CD14-positive monocyte (primary cell): ENCODE results near the gene PLS3. TPM values are rescaled to one million over a fixed set of nuclear protein-coding genes. Genes with fewer than 3 reads are reported as not detected.

ENCODE experiments used
- DNase-seq, 3 donors: peaks; one replicate each; pipeline ENCODE4 v3.0.0-alpha.2; 2011 to 2022
- H2AFZ ChIP-seq: 2 replicates; pipeline ENCODE4 v1.6.0; 2012; ENCODE audit warnings: mild to moderate bottlenecking, low read depth, low read length, inconsistent platforms; ENCODE audit not compliant: insufficient read depth, poor library complexity, severe bottlenecking
- H3K27ac ChIP-seq, 2 donors: 1 replicate in 1 of 2; 2 replicates in 1 of 2; pipeline ENCODE4 v1.5.1; 2012 to 2013; ENCODE audit warnings: low read length in 2 of 2, control low read depth in 1 of 2, inconsistent platforms in 1 of 2, low read depth in 1 of 2, mild to moderate bottlenecking in 1 of 2
- H3K27me3 ChIP-seq, 2 donors: one replicate each; pipeline versions ENCODE4 v1.6.0 to v1.6.1; 2011 to 2013; ENCODE audit warnings: low read length in 2 of 2; ENCODE audit not compliant: control insufficient read depth in 2 of 2, insufficient read depth in 2 of 2
- H3K36me3 ChIP-seq, 2 donors: replicated peaks in 1 of 2; 1 replicate in 1 of 2; 2 replicates in 1 of 2; pipeline versions ENCODE4 v1.5.1 to v1.6.1; 2012 to 2013; ENCODE audit warnings: low read length in 2 of 2, control low read depth in 1 of 2, inconsistent platforms in 1 of 2, mild to moderate bottlenecking in 1 of 2; ENCODE audit not compliant: insufficient read depth in 2 of 2, control insufficient read depth in 1 of 2
- H3K4me1 ChIP-seq, 2 donors: 1 replicate in 1 of 2; 2 replicates in 1 of 2; pipeline versions ENCODE4 v1.5.1 to v1.6.1; 2012 to 2013; ENCODE audit warnings: low read length in 2 of 2, control low read depth in 1 of 2, inconsistent platforms in 1 of 2, mild to moderate bottlenecking in 1 of 2, moderate library complexity in 1 of 2; ENCODE audit not compliant: insufficient read depth in 2 of 2, control insufficient read depth in 1 of 2
- H3K4me2 ChIP-seq: replicated peaks from 2 replicates; pipeline ENCODE3; 2012; ENCODE audit warnings: low read length, moderate library complexity, mild to moderate bottlenecking; ENCODE audit not compliant: poor library complexity, severe bottlenecking; ENCODE audit errors: extremely low read depth
- H3K4me3 ChIP-seq, 3 experiments: fragments of 200-600 bp in 1 of 3; sonication (generic) in 1 of 3; replicated peaks in 1 of 3; 1 replicate in 2 of 3; 2 replicates in 1 of 3; pipeline ENCODE4 v1.5.1; 2011 to 2013; ENCODE audit warnings: low read length in 3 of 3, mild to moderate bottlenecking in 3 of 3, control low read depth in 2 of 3, low read depth in 2 of 3, inconsistent platforms in 1 of 3, moderate library complexity in 1 of 3
- H3K79me2 ChIP-seq: 2 replicates; pipeline ENCODE4 v1.6.0; 2012; ENCODE audit warnings: mild to moderate bottlenecking, control low read depth, inconsistent platforms, low read length, moderate library complexity; ENCODE audit not compliant: insufficient read depth
- H3K9ac ChIP-seq: 2 replicates; pipeline ENCODE4 v1.6.0; 2017; ENCODE audit warnings: low read length, mild to moderate bottlenecking; ENCODE audit not compliant: insufficient read depth, poor library complexity, severe bottlenecking
- H3K9me3 ChIP-seq, 2 donors: replicated peaks in 1 of 2; 1 replicate in 1 of 2; 2 replicates in 1 of 2; pipeline versions ENCODE4 v1.5.1 to v1.6.1; 2012 to 2013; ENCODE audit warnings: low read length in 2 of 2, control low read depth in 1 of 2; ENCODE audit not compliant: control insufficient read depth in 1 of 2, insufficient read depth in 1 of 2
- H4K20me1 ChIP-seq: 2 replicates; pipeline ENCODE4 v1.6.0; 2012; ENCODE audit warnings: mild to moderate bottlenecking, low read length, control low read depth, moderate library complexity; ENCODE audit not compliant: insufficient read depth
- H3K27ac Mint-ChIP-seq, 7 donors: one replicate each; pipeline ENCODE4 v1.8.0; 2020; ENCODE audit warnings: mild to moderate bottlenecking in 7 of 7, mixed read lengths in 7 of 7, moderate library complexity in 6 of 7, inconsistent platforms in 2 of 7
- H3K27me3 Mint-ChIP-seq, 3 donors: one replicate each; pipeline ENCODE4 v1.8.0; 2021 to 2022; ENCODE audit warnings: low read depth in 3 of 3, mild to moderate bottlenecking in 3 of 3, mixed read lengths in 3 of 3, moderate library complexity in 3 of 3, inconsistent platforms in 1 of 3
- H3K36me3 Mint-ChIP-seq, 2 donors: one replicate each; pipeline ENCODE4 v1.8.0; 2020; ENCODE audit warnings: mixed read lengths in 2 of 2, inconsistent platforms in 1 of 2, mild to moderate bottlenecking in 1 of 2
- H3K4me1 Mint-ChIP-seq: one replicate; pipeline ENCODE4 v1.8.0; 2020; ENCODE audit warnings: mild to moderate bottlenecking, mixed read lengths
- H3K4me3 Mint-ChIP-seq, 2 donors: one replicate each; pipeline ENCODE4 v1.8.0; 2020; ENCODE audit warnings: mild to moderate bottlenecking in 2 of 2, mixed read lengths in 2 of 2, moderate library complexity in 1 of 2
- H3K9me3 Mint-ChIP-seq, 7 donors: one replicate each; pipeline ENCODE4 v1.8.0; 2020 to 2022; ENCODE audit warnings: mixed read lengths in 7 of 7, mild to moderate bottlenecking in 6 of 7, moderate library complexity in 6 of 7, inconsistent platforms in 2 of 7
- WGBS: methylation state at CpG from one replicate; pipeline ENCODE4 v1.1.5; 2013; ENCODE audit warnings: missing lambda C conversion rate; ENCODE audit not compliant: insufficient coverage; 5-methylcytosine and 5-hydroxymethylcytosine counted together
- intact Hi-C, 2 donors: fragments of 100-400 bp; cut with micrococcal nuclease; formaldehyde crosslinking; loops; one replicate each; pipeline versions ENCODE4 v1.15.0 to v1.15.1; 2023
- polyA plus RNA-seq, 3 donors: library from polyadenylated mRNA; depleted of rRNA in 1 of 3; unstranded in 2 of 3; stranded (reverse) in 1 of 3; fragments of 300-500 nt in 2 of 3; fragments of >200 nt in 1 of 3; fragmentation: Illumina TruSeq in 2 of 3; gene quantifications; 1 replicate in 2 of 3; 2 replicates in 1 of 3; pipeline ENCODE4 v1.2.3, GENCODE V29; 2012 to 2021
- TF ChIP-seq, protein P1 (sequence below): fragments of 200-600 bp; IDR thresholded peaks from one replicate; pipeline ENCODE4 v1.8.0; 2022; ENCODE audit warnings: antibody characterized with exemption, mild to moderate bottlenecking

PLS3 gene
- polyA plus RNA-seq, 3 donors: 0.16 TPM; not detected in 2

DNA sequence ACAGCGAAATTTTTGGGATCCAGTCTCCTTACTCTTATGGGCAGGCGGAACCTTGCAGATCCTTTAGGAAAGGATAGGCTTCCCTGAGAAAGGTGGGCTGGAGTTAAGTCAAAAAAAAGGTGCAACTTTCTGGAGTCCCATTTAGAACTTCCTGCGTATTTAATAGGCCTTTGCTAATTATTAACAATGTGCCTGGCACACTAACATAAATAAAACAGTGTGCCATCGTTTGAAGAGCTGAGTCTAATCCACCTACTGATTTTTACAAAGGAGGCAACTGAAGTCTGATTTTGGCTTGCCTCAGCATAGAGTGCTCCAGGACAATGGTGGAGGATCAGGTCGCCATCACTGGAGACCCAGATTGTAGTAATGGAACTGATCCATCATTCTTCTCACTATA lies 15.7 kb downstream of the PLS3 start:
- Histone ChIP-seq H3K9me3 (no peaks in the 10 kb centered on the region), H3K36me3 (no peaks in the 10 kb centered on the region), H4K20me1 (no peaks in the 10 kb centered on the region), H3K4me2 (no peak overlapping the region), H3K9ac (no peak overlapping the region), H2AFZ (no peak overlapping the region), H3K4me1 (no peaks in the 10 kb centered on the region), H3K27me3 (no peaks in the 10 kb centered on the region), H3K27ac (no peak overlapping the region), H3K79me2 (no peaks in the 10 kb centered on the region), H3K4me3 (no peak overlapping the region)
- Mint-ChIP-seq H3K27me3 (peaks cover 0 to 13% (median 2%) of the 10 kb centered on the region in 3 donors), H3K9me3 (peaks cover 0 to 5% (median 0%) of the 10 kb centered on the region in 7 donors), H3K27ac (no peak overlapping the region), H3K4me1 (no peaks in the 10 kb centered on the region), H3K36me3 (no peaks in the 10 kb centered on the region), H3K4me3 (no peak overlapping the region)
- intact Hi-C loops: no loop called here
- TF ChIP-seq, protein P1, sequence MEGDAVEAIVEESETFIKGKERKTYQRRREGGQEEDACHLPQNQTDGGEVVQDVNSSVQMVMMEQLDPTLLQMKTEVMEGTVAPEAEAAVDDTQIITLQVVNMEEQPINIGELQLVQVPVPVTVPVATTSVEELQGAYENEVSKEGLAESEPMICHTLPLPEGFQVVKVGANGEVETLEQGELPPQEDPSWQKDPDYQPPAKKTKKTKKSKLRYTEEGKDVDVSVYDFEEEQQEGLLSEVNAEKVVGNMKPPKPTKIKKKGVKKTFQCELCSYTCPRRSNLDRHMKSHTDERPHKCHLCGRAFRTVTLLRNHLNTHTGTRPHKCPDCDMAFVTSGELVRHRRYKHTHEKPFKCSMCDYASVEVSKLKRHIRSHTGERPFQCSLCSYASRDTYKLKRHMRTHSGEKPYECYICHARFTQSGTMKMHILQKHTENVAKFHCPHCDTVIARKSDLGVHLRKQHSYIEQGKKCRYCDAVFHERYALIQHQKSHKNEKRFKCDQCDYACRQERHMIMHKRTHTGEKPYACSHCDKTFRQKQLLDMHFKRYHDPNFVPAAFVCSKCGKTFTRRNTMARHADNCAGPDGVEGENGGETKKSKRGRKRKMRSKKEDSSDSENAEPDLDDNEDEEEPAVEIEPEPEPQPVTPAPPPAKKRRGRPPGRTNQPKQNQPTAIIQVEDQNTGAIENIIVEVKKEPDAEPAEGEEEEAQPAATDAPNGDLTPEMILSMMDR: no peak
- no peak for DNase-seq
- no CpG with 5 or more reads among the region's 5 CpGs for WGBS

DNA sequence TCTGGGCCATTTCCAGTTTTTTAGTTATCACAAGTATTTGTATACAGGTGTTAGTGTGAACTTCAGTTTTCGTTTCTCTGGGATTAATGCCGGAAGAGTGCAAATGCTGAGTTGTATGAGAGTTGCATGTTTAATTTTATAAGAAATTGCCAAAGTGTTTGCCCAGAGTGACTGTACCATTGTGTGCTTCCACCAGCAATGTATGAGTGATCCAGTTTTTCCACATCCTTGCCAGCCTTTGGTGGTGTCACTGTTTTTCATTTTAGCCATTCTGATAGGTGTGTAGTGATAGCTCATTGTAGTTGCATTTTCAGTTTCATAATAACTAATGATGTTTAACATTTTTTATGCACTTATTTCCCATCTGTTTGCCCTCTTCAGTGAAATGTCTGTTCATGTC lies 18.4 kb downstream of the PLS3 start:
- TF ChIP-seq, protein P1: no peak
- H3K9me3 Mint-ChIP-seq: peaks cover 0 to 5% (median 0%) of the 10 kb centered on the region in 7 donors

More for the DNA sequence above, 18.4 kb downstream of the PLS3 start:
- Histone ChIP-seq H3K4me2 (no peak overlapping the region), H3K4me3 (no peak overlapping the region), H4K20me1 (no peaks in the 10 kb centered on the region), H3K9me3 (no peaks in the 10 kb centered on the region), H2AFZ (no peak overlapping the region), H3K4me1 (no peaks in the 10 kb centered on the region), H3K36me3 (no peaks in the 10 kb centered on the region), H3K9ac (no peak overlapping the region), H3K79me2 (no peaks in the 10 kb centered on the region), H3K27ac (no peak overlapping the region), H3K27me3 (peaks cover 0 to 8% of the 10 kb centered on the region in 2 donors)
- Mint-ChIP-seq H3K36me3 (no peaks in the 10 kb centered on the region), H3K4me1 (no peaks in the 10 kb centered on the region), H3K4me3 (no peak overlapping the region), H3K27me3 (peaks cover 0 to 18% (median 2%) of the 10 kb centered on the region in 3 donors), H3K27ac (no peak overlapping the region)
- intact Hi-C loops: no loop called here
- WGBS: no CpG with 5 or more reads among the region's 2 CpGs
- no peak for DNase-seq
